GM12864 (cell line): ENCODE data around the gene RTN4RL1.

ENCODE experiments used
- DNase-seq: peaks from one replicate; pipeline ENCODE4 v3.0.0-alpha.2; 2011; ENCODE audit warnings: low read depth
- H3K4me3 ChIP-seq: 2 replicates; pipeline ENCODE4 v1.5.1; 2011; ENCODE audit warnings: mild to moderate bottlenecking, low read depth, low read length, control low read depth
- CTCF ChIP-seq: IDR thresholded peaks from 2 replicates; pipeline ENCODE4 v1.5.1; 2011; ENCODE audit warnings: low read depth, mild to moderate bottlenecking, moderate library complexity, low read length, control low read depth, inconsistent platforms; ENCODE audit errors: missing control alignments

RTN4RL1 gene

GRCh38 chr17:2055292-2056205 is 30.4 kb upstream of the RTN4RL1 start:
- no peak for DNase-seq
- TF ChIP-seq CTCF = no peak

GRCh38 chr17:2054512-2055291 is 29.6 kb upstream of the RTN4RL1 start, which contains the start of gene HIC1:
TSS of gene HIC1 (plus strand) at chr17:2055103. CDS start at chr17:2056691, 1,588 bp downstream.
- peak; percentile 81 for TF ChIP-seq CTCF
- DNase-seq = no peak

More at GRCh38 chr17:2055292-2056205, 30.4 kb upstream of the RTN4RL1 start:
- peak overlapping the region; percentile 75 for H3K4me3 ChIP-seq

GRCh38 chr17:2054262-2054511 is 29.1 kb upstream of the RTN4RL1 start:
- TF ChIP-seq CTCF = no peak
- peak overlapping the region; percentile 75 for H3K4me3 ChIP-seq
- DNase-seq = no peak

More at GRCh38 chr17:2054512-2055291, 29.6 kb upstream of the RTN4RL1 start, which contains the start of gene HIC1:
- peak within 1 kb of the TSS; percentile 75 for H3K4me3 ChIP-seq

- peak overlapping the region; percentile 75 for H3K4me3 ChIP-seq
- no peak for DNase-seq
- peak; percentile 70 for TF ChIP-seq CTCF
Measured at GRCh38 chr17:2053380-2054261, 28.5 kb upstream of the RTN4RL1 start.

GRCh38 chr17:2051933-2052559 is 26.9 kb upstream of the RTN4RL1 start:
- no peak overlapping the region for H3K4me3 ChIP-seq
- no peak for TF ChIP-seq CTCF
- DNase-seq = no peak
